HepG2 (cell line): Measurements from ENCODE around the gene INTS15. TPM values are rescaled to one million over a fixed set of nuclear protein-coding genes. Genes with fewer than 3 reads are reported as not detected.

ENCODE experiments used
- ARHGAP35 ChIP-seq: sonication (generic); formaldehyde crosslinking; IDR thresholded peaks from 2 replicates; pipeline ENCODE4 v1.9.0; 2022; ENCODE audit warnings: mild to moderate bottlenecking, inconsistent platforms, moderate library complexity, missing genetic modification reagents, borderline replicate concordance
- ATM ChIP-seq: fragments of 450-650 bp; IDR thresholded peaks from 2 replicates; pipeline ENCODE4 v1.7.1; 2017; ENCODE audit warnings: mild to moderate bottlenecking, borderline replicate concordance
- CSRNP2 ChIP-seq: sonication (generic); formaldehyde crosslinking; conservative IDR thresholded peaks from 2 replicates; pipeline ENCODE4 v1.8.0; 2022; ENCODE audit warnings: low read depth, missing genetic modification reagents
- DPF2 ChIP-seq: sonication (generic); formaldehyde crosslinking; IDR thresholded peaks from 2 replicates; pipeline ENCODE4 v1.4.0; 2020; ENCODE audit warnings: mild to moderate bottlenecking, low read depth, missing genetic modification reagents, borderline replicate concordance
- EED ChIP-seq: sonication (generic); formaldehyde crosslinking; IDR thresholded peaks from 2 replicates; pipeline ENCODE4 v1.5.0; 2020; ENCODE audit warnings: mild to moderate bottlenecking, missing genetic modification reagents
- FOXK1 ChIP-seq: sonication (generic); formaldehyde crosslinking; IDR thresholded peaks from 2 replicates; pipeline ENCODE4 v1.4.0; 2020; ENCODE audit warnings: low read depth, missing genetic modification reagents, borderline replicate concordance
- GFI1 ChIP-seq: sonication (generic); formaldehyde crosslinking; IDR thresholded peaks from 2 replicates; pipeline ENCODE4 v1.5.0; 2020; ENCODE audit warnings: missing genetic modification reagents, mild to moderate bottlenecking, borderline replicate concordance
- IRF9 ChIP-seq: sonication (generic); formaldehyde crosslinking; IDR thresholded peaks from 2 replicates; pipeline ENCODE4 v1.8.0; 2022; ENCODE audit warnings: missing genetic modification reagents, mild to moderate bottlenecking, borderline replicate concordance
- MAF1 ChIP-seq: sonication (generic); formaldehyde crosslinking; IDR thresholded peaks from 2 replicates; pipeline ENCODE4 v1.5.0; 2020; ENCODE audit warnings: missing genetic modification reagents, borderline replicate concordance
- MIER2 ChIP-seq: IDR thresholded peaks from 2 replicates; pipeline ENCODE4 v1.6.1; 2016; ENCODE audit warnings: missing biosample characterization, missing genetic modification reagents
- MIER3 ChIP-seq: IDR thresholded peaks from 2 replicates; pipeline ENCODE4 v1.6.1; 2016; ENCODE audit warnings: missing compliant biosample characterization, borderline replicate concordance
- PAWR ChIP-seq: sonication (generic); formaldehyde crosslinking; IDR thresholded peaks from 2 replicates; pipeline ENCODE4 v1.4.0; 2020; ENCODE audit warnings: missing genetic modification reagents, mild to moderate bottlenecking, borderline replicate concordance
- PREB ChIP-seq: sonication (generic); formaldehyde crosslinking; IDR thresholded peaks from 2 replicates; pipeline ENCODE4 v1.4.0; 2020; ENCODE audit warnings: missing genetic modification reagents
- SAFB2 ChIP-seq: sonication (generic); formaldehyde crosslinking; IDR thresholded peaks from 2 replicates; pipeline ENCODE4 v1.5.1; 2020; ENCODE audit warnings: missing genetic modification reagents, low read depth, mild to moderate bottlenecking, borderline replicate concordance
- THYN1 ChIP-seq: sonication (generic); formaldehyde crosslinking; IDR thresholded peaks from 2 replicates; pipeline ENCODE4 v1.8.1; 2023; ENCODE audit warnings: low read depth, mild to moderate bottlenecking, moderate library complexity, missing genetic modification reagents, borderline replicate concordance
- ZFP37 ChIP-seq: sonication (generic); formaldehyde crosslinking; IDR thresholded peaks from 2 replicates; pipeline ENCODE4 v1.4.0; 2020; ENCODE audit warnings: missing genetic modification reagents, borderline replicate concordance
- ZHX1 ChIP-seq: sonication (generic); formaldehyde crosslinking; IDR thresholded peaks from 2 replicates; pipeline ENCODE4 v1.8.1; 2022; ENCODE audit warnings: low read depth, mild to moderate bottlenecking, missing genetic modification reagents
- ZMYM4 ChIP-seq: sonication (generic); formaldehyde crosslinking; IDR thresholded peaks from 2 replicates; pipeline ENCODE4 v1.8.1; 2023; ENCODE audit warnings: mild to moderate bottlenecking, missing genetic modification reagents
- ZNF256 ChIP-seq: sonication (generic); formaldehyde crosslinking; conservative IDR thresholded peaks from 2 replicates; pipeline ENCODE4 v1.4.0; 2020; ENCODE audit warnings: missing genetic modification reagents
- ZNF33A ChIP-seq: sonication (generic); formaldehyde crosslinking; IDR thresholded peaks from 2 replicates; pipeline ENCODE4 v1.5.1; 2020; ENCODE audit warnings: missing genetic modification reagents, mild to moderate bottlenecking, moderate library complexity, borderline replicate concordance
- ZNF501 ChIP-seq: sonication (generic); formaldehyde crosslinking; IDR thresholded peaks from 2 replicates; pipeline ENCODE4 v1.5.1; 2020; ENCODE audit warnings: mild to moderate bottlenecking, moderate library complexity, missing genetic modification reagents
- ZSCAN12 ChIP-seq: sonication (generic); formaldehyde crosslinking; IDR thresholded peaks from 2 replicates; pipeline ENCODE4 v1.9.0; 2021; ENCODE audit warnings: mild to moderate bottlenecking, missing genetic modification reagents
- ZZZ3 ChIP-seq: sonication (generic); formaldehyde crosslinking; IDR thresholded peaks from 2 replicates; pipeline ENCODE4 v1.4.0; 2020; ENCODE audit warnings: missing genetic modification reagents, mild to moderate bottlenecking, borderline replicate concordance
- polyA plus RNA-seq, 8 experiments: library from polyadenylated mRNA; depleted of rRNA in 3 of 8; stranded (reverse) in 7 of 8; unstranded in 1 of 8; fragments of >200 nt; fragmentation: Illumina TruSeq in 4 of 8; extraction: Trizol in 4 of 8; gene quantifications; 2 replicates each; pipeline versions ENCODE4 v1.2.1 to v1.2.3, GENCODE V29; 2011 to 2016; ENCODE audit warnings: low read depth in 4 of 8, missing spikeins in 1 of 8, mixed read lengths in 1 of 8; ENCODE audit not compliant: insufficient read depth in 1 of 8
- total RNA-seq, 5 experiments: library from RNA; depleted of rRNA; stranded (reverse); fragments of >200 nt; fragmentation: Illumina TruSeq; extraction: Trizol; gene quantifications; 2 replicates each; pipeline ENCODE4 v1.2.3, GENCODE V29; 2016; ENCODE audit warnings: low read depth in 1 of 5

INTS15 gene
- total and polyA plus RNA-seq, 2 of the 13 experiments (the other 11 are each of a cell fraction or from before 2014, with no cell fraction given): 16.3 to 25.7 TPM

GRCh38 chr7:6575281-6576023 lies 14.4 kb upstream of the INTS15 start (continued):
- TF ChIP-seq ZMYM4 (CRISPR knock-in tag) (peak; percentile 21; the same call in 1 of the 2 replicates), ATM (no peak), ZSCAN12 (CRISPR knock-in tag) (no peak), ARHGAP35 (no peak), PREB (CRISPR knock-in tag) (no peak), DPF2 (CRISPR knock-in tag) (no peak), IRF9 (no peak), CSRNP2 (CRISPR knock-in tag) (no peak), MIER2 (CRISPR knock-in tag) (0 out of 2 replicates have a peak, but pooled peaks have one; percentile 36), ZHX1 (CRISPR knock-in tag) (no peak), ZNF501 (no peak), ZZZ3 (no peak), MIER3 (CRISPR knock-in tag) (0 out of 2 replicates have a peak, but pooled peaks have one; percentile 9), EED (CRISPR knock-in tag) (no peak), SAFB2 (CRISPR knock-in tag) (no peak), THYN1 (CRISPR knock-in tag) (no peak), ZNF256 (CRISPR knock-in tag) (no peak), PAWR (CRISPR knock-in tag) (no peak), ZFP37 (CRISPR knock-in tag) (no peak), FOXK1 (CRISPR knock-in tag) (no peak), GFI1 (no peak), ZNF33A (CRISPR knock-in tag) (no peak), MAF1 (CRISPR knock-in tag) (no peak)
